GM04503 (cell line): ENCODE data around the gene LDAF1.
A peak's percentile ranks its signal among the peaks of the same experiment; 100 is the strongest.
"Not testable (repeated sequence)": the region's sequence is repeated elsewhere in the genome, so short reads cannot be mapped to it uniquely, and the experiment has no call there.

Experiments used
- DNase-seq: peaks from one replicate; pipeline ENCODE4 v3.0.0-alpha.2; 2012; ENCODE audit warnings: low read depth

Gene LDAF1

GRCh38 chr16:21162661-21163151 lies 4.2 kb downstream of the LDAF1 start:
- no peak for DNase-seq

GRCh38 chr16:21163576-21163975 lies 5.1 kb downstream of the LDAF1 start:
- no peak for DNase-seq

GRCh38 chr16:21164521-21165168 lies 6.2 kb downstream of the LDAF1 start:
- no peak for DNase-seq

- no peak for DNase-seq
Measured at GRCh38 chr16:21166561-21166961, 8.1 kb downstream of the LDAF1 start.

- peak; percentile 71 for DNase-seq
Measured at GRCh38 chr16:21167360-21167759, 8.9 kb downstream of the LDAF1 start.

- DNase-seq = no peak
Measured at GRCh38 chr16:21167929-21168602, 9.6 kb downstream of the LDAF1 start.

- DNase-seq = no peak
Measured at GRCh38 chr16:21169249-21169981, 10.9 kb downstream of the LDAF1 start.

- not testable (repeated sequence) for DNase-seq
Measured at GRCh38 chr16:21170116-21170515, 11.6 kb downstream of the LDAF1 start.

- no peak for DNase-seq
Measured at GRCh38 chr16:21172650-21173049, 14.2 kb downstream of the LDAF1 start.

GRCh38 chr16:21175397-21175796 lies 16.9 kb downstream of the LDAF1 start:
- no peak for DNase-seq

GRCh38 chr16:21179126-21179982 lies 20.9 kb downstream of the LDAF1 start:
- no peak for DNase-seq

GRCh38 chr16:21179983-21180365 lies 21.5 kb downstream of the LDAF1 start:
- DNase-seq = no peak

- DNase-seq = no peak
Measured at GRCh38 chr16:21183995-21184394, 25.5 kb downstream of the LDAF1 start.

- DNase-seq = no peak
Measured at GRCh38 chr16:21184834-21185233, 26.4 kb downstream of the LDAF1 start.

GRCh38 chr16:21185659-21186325 lies 27.3 kb downstream of the LDAF1 start:
- no peak for DNase-seq

GRCh38 chr16:21186326-21186691 lies 27.8 kb downstream of the LDAF1 start:
- DNase-seq = no peak

- no peak for DNase-seq
Measured at GRCh38 chr16:21189311-21189710, 30.8 kb downstream of the LDAF1 start.

- no peak for DNase-seq
Measured at GRCh38 chr16:21190013-21190412, 31.5 kb downstream of the LDAF1 start.

GRCh38 chr16:21190599-21190998 lies 32.1 kb downstream of the LDAF1 start:
- peak; percentile 60 for DNase-seq

- DNase-seq = no peak
Measured at GRCh38 chr16:21192991-21193390, 34.5 kb downstream of the LDAF1 start.

- DNase-seq = peak; percentile 22
Measured at GRCh38 chr16:21194771-21195301, 36.4 kb downstream of the LDAF1 start.
